ENCODE data around the gene FBH1. TPM values are rescaled to one million over a fixed set of nuclear protein-coding genes. Genes with fewer than 3 reads are reported as not detected.

FBH1 gene
- total and polyA plus RNA-seq, 9 donors = 46.4 to 80.3 (median 74.7) TPM

GRCh38 chr10:5948208-5948585 is 58.2 kb downstream of the FBH1 start:
- H3K4me1 ChIP-seq (ENCODE audit: insufficient read depth) = peaks cover 16% of the 10 kb centered on the region
- TF ChIP-seq POLR2A (IDR thresholded peaks at IDR 0.05) (no peak), CTCF (IDR thresholded peaks at IDR 0.05) (no peak), EP300 (IDR thresholded peaks at IDR 0.05) (no peak)
- no peaks in the 10 kb centered on the region for H3K27me3 ChIP-seq
- no peak overlapping the region for H3K4me3 ChIP-seq
- no peaks in the 10 kb centered on the region for H3K9me3 ChIP-seq
- H3K36me3 ChIP-seq = no peaks in the 10 kb centered on the region
- intact Hi-C loops (cut with DNase I) = loop anchor here in 1 of 4 donors (10.0 kb wide), 1 partner anchor 53 kb away; the partner anchor contains the start of gene FBH1
- 82 to 90% (median 85%) methylated on average over 6 of the region's 6 CpGs for WGBS, 3 donors
- no peak for DNase-seq
- no peak overlapping the region for H3K27ac ChIP-seq

- no peaks in the 10 kb centered on the region for H3K36me3 ChIP-seq
- H3K9me3 ChIP-seq = no peaks in the 10 kb centered on the region
- no peaks in the 10 kb centered on the region for H3K27me3 ChIP-seq
- peaks cover 11% of the 10 kb centered on the region for H3K4me1 ChIP-seq (ENCODE audit: insufficient read depth)
- H3K27ac ChIP-seq = no peak overlapping the region
- intact Hi-C loops (cut with DNase I) = loop anchor here in 1 of 4 donors (10.0 kb wide), 1 partner anchor 54 kb away; the partner anchor contains the start of gene FBH1
- WGBS, 3 donors = 28 to 38% (median 33%) methylated on average over 14 of the region's 14 CpGs
- peak; percentile 63 to 75 (median 69) for DNase-seq
- TF ChIP-seq CTCF (IDR thresholded peaks at IDR 0.05) (peak in 2 of 3 donors; percentile 25 to 44), EP300 (IDR thresholded peaks at IDR 0.05) (no peak)
- no peak overlapping the region for H3K4me3 ChIP-seq
Measured at GRCh38 chr10:5949009-5949759, 59.1 kb downstream of the FBH1 start.

GRCh38 chr10:5951167-5951711 is 61.2 kb downstream of the FBH1 start:
- H3K27ac ChIP-seq = no peak overlapping the region
- no peaks in the 10 kb centered on the region for H3K36me3 ChIP-seq
- no peak for TF ChIP-seq CTCF (IDR thresholded peaks at IDR 0.05)
- TF ChIP-seq EP300 (IDR thresholded peaks at IDR 0.05) = no peak
- no peak for TF ChIP-seq POLR2A (IDR thresholded peaks at IDR 0.05)
- DNase-seq = peak in 2 of 5 donors; percentile 51 to 68
- intact Hi-C loops (cut with DNase I) = loop anchor here in 1 of 4 donors (10.0 kb wide), 1 partner anchor 64 kb away; no protein-coding TSS in a partner anchor
- H3K4me3 ChIP-seq = no peak overlapping the region
- H3K9me3 ChIP-seq = no peaks in the 10 kb centered on the region
- no peaks in the 10 kb centered on the region for H3K27me3 ChIP-seq
- 40 to 41% (median 40%) methylated on average over 7 of the region's 7 CpGs for WGBS, 3 donors
- H3K4me1 ChIP-seq (ENCODE audit: insufficient read depth) = no peaks in the 10 kb centered on the region

GRCh38 chr10:5951721-5952407 is 61.8 kb downstream of the FBH1 start:
- WGBS, 3 donors = 73 to 80% (median 80%) methylated on average over 6 of the region's 6 CpGs
- intact Hi-C loops (cut with DNase I) = loop anchor here in 1 of 4 donors (10.0 kb wide), 1 partner anchor 63 kb away; no protein-coding TSS in a partner anchor
- H3K27ac ChIP-seq = no peak overlapping the region

More at GRCh38 chr10:5951721-5952407, 61.8 kb downstream of the FBH1 start:
- TF ChIP-seq EP300 (IDR thresholded peaks at IDR 0.05) = no peak
- Histone ChIP-seq H3K4me3 (no peak overlapping the region), H3K9me3 (no peaks in the 10 kb centered on the region), H3K4me1 (ENCODE audit: insufficient read depth) (no peaks in the 10 kb centered on the region), H3K36me3 (no peaks in the 10 kb centered on the region), H3K27me3 (no peaks in the 10 kb centered on the region)
- peak in 1 of 5 donors; percentile 12 for DNase-seq
